Activated T-cell treated with anti-CD3 and anti-CD28 coated beads for 1 hour (primary cell): ENCODE data around the gene HACE1.
A peak's percentile ranks its signal among the peaks of the same experiment; 100 is the strongest.

ENCODE experiments used
- DNase-seq: peaks from one replicate; pipeline ENCODE4 v3.0.0-alpha.2; 2020; ENCODE audit warnings: low read depth

Gene HACE1

GRCh38 chr6:104688283-104688969 is 171.3 kb downstream of the HACE1 start:
- DNase-seq = no peak

GRCh38 chr6:104686550-104687175 is 173.1 kb downstream of the HACE1 start:
- DNase-seq = no peak

- DNase-seq = no peak
Observed at GRCh38 chr6:104685871-104686549, 173.7 kb downstream of the HACE1 start.

GRCh38 chr6:104684911-104685415 is 174.8 kb downstream of the HACE1 start:
- DNase-seq = no peak

- DNase-seq = no peak
Observed at GRCh38 chr6:104683809-104684208, 175.9 kb downstream of the HACE1 start.

GRCh38 chr6:104682722-104683643 is 176.7 kb downstream of the HACE1 start:
- DNase-seq = peak; percentile 70

- DNase-seq = no peak
Observed at GRCh38 chr6:104680539-104680938, 179.2 kb downstream of the HACE1 start.

GRCh38 chr6:104679971-104680370 is 179.7 kb downstream of the HACE1 start:
- DNase-seq = no peak
